Right lobe of liver (tissue), 4 donors: Measurements from ENCODE around the gene TBC1D8.

Source experiments
- CTCF ChIP-seq, 4 donors: fragments of 200-600 bp in 3 of 4; fragments of 450-650 bp in 1 of 4; IDR thresholded peaks; one replicate each; pipeline versions ENCODE4 v1.5.1 to v1.8.0; 2016 to 2022; ENCODE audit warnings: antibody characterized with exemption in 4 of 4, mild to moderate bottlenecking in 2 of 4
- POLR2A ChIP-seq: fragments of 450-650 bp; IDR thresholded peaks from one replicate; pipeline ENCODE4 v1.6.1; 2017; ENCODE audit warnings: antibody characterized with exemption, mild to moderate bottlenecking
- donor health status: DM: no; HTN: no; CAD: no.
- donor health status: DM: no; HTN: no; CAD: no.
- donor health status: DM: no; HTN: yes; CAD: no.

GRCh38 chr2:100993294-100993693 is 157.9 kb downstream of the TBC1D8 start:
- no peak for TF ChIP-seq CTCF (IDR thresholded peaks at IDR 0.05)
- no peak for TF ChIP-seq POLR2A
